HG02642 (cell line): ENCODE results near the gene CDC25B.
"Not testable (repeated sequence)": the region's sequence is repeated elsewhere in the genome, so short reads cannot be mapped to it uniquely, and the experiment has no call there.

Source experiments
- ATAC-seq: cut with Tn5 transposase; IDR thresholded peaks from one replicate; pipeline ENCODE4 v1.9.1; 2021; ENCODE audit warnings: mild to moderate bottlenecking; ENCODE audit not compliant: unreplicated experiment, poor library complexity

The CDC25B gene

GRCh38 chr20:3784216-3784853 lies 11.8 kb upstream of the CDC25B start:
- ATAC-seq = no peak

GRCh38 chr20:3784863-3785239 lies 11.3 kb upstream of the CDC25B start:
- no peak for ATAC-seq

DNA sequence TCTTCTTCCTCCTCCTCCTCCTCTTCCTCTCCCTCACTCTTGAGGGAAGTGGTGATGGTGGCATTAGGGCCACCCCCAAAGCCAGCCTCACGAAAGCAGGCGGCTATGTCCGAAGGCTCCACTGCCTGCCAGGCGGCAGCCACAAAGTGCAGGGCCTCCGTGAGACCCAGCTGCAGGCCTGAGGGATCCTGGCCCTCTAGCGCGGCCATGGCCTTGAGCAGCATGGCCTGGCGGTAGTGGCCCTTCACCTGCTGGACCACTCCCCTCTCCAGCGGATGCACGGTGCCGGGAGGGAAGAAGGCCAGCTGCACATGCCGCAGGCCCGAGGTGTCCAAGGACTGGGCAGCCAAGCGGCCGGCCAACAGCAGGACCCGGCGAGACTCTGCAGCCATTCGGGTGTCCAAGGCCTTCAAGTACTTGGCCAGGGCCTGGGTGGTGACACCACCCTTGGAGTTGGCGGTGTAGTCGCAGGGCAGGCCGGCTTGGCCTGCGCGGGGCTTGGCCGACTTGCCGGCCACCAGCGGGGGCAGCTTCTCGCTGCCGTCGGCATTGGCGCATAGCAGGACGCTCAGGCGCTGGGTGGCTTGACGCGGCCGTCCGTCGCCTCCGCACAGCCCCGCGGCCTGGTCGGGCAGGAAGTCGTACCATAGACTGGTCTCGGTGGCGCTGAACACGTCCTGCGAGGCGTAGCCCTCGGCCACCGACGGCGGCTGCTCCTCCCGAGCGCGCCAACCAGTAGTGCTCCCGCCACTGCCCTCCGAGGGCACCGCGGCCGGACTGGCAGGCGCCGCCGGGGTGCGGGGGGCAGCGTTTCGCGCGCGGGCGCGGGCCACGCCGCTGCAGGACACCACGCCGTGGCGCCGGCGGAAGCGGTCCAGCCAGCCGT lies 10.6 kb upstream of the CDC25B start:
- no peak for ATAC-seq

- peak; percentile 19 for ATAC-seq
These were observed 10.0 kb upstream of the CDC25B start for GRCh38 chr20:3786126-3786484.

DNA sequence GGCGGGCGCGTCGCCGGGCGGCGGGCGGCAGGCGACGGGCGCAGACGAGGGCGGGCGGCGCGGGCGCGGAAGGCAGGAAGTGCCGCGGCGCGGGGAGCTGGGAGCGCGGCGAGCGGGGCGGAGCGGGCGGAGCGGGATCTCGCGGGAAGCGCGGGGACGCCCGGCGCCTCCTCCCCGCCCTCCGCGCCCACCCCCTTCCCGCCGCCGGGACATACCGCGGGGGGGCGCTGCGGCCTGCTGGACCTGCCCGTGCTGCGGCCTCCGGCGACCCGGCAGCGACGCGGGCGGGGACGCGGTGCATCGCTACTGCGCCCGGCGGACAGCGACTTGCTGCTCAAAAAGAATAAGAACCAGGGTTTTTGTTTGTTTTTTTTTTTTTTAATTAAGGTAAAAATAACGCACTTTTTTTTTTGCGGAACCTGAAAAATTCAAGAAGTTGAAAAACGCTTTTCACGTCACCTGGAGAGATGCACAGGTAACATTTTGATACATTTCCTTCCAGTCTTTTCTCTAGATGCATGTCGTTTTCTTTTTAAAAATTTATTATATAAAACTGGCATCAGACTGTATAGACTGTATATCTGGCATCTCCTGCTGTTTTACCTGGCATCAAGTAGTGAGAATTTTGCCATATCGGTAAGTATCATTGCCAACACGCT lies 9.3 kb upstream of the CDC25B start, which contains the start of gene CENPB:
Gene CENPB (minus strand): TSS at position 76 of the 659 bp plus-strand sequence. CDS start 257 bp downstream, outside the sequence.
- ATAC-seq = peak; percentile 87

GRCh38 chr20:3787324-3788014 lies 8.6 kb upstream of the CDC25B start:
- ATAC-seq = no peak

DNA sequence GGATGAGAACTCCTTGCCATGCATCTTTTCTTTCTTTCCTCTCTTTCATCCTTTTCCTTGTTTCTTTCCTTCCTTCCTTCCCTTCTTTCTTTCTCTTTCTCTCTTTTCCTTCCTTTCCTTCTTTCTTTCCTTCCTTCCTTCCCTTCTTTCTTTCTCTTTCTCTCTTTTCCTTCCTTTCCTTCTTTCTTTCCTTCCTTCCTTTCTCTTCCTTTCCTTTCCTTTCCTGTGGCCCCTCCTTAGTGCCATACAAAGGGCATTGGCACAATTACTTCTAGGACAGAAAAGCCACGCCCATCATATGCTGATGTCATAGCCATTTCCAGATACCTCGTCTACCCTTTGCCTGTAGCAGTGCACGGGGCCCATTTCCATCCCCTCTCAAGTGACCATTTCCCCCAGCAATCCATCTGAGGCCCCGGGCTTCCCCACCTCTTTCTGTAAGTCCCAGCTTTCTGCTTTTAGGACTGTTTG lies 7.4 kb upstream of the CDC25B start:
- ATAC-seq = no peak

DNA sequence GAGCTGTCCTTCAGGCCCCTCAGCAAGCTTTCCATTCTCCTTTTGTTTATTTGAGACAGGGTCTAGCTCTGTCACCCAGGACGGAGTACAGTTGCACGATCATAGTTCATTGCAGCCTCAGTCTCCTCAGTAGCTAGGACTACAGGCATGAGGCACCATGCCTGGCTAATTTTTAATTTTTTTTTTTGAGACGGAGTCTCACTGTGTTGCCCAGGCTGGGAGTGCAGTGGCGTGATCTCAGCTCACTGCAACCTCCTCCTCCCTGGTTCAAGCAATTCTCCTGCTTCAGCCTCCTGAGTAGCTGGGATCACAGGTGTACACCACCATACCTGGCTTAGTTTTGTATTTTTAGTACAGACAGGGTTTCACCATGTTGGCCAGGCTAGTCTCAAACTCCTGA lies 6.9 kb upstream of the CDC25B start:
- not testable (repeated sequence) for ATAC-seq

DNA sequence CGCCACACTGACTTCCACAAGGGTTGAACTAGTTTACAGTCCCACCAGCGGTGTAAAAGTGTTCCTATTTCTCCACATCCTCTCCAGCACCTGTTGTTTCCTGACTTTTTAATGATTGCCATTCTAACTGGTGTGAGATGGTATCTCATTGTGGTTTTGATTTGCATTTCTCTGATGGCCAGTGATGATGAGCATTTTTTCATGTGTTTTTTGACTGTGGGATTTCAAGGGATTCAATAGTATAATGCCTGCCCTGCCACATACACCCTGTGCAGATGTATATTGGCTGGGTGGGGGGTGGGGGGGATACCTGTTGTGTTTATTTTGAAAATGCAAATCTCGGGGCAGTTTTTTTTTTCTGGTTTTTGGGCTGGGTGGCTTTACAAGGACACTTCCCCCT lies 1.9 kb upstream of the CDC25B start:
- ATAC-seq = not testable (repeated sequence)

DNA sequence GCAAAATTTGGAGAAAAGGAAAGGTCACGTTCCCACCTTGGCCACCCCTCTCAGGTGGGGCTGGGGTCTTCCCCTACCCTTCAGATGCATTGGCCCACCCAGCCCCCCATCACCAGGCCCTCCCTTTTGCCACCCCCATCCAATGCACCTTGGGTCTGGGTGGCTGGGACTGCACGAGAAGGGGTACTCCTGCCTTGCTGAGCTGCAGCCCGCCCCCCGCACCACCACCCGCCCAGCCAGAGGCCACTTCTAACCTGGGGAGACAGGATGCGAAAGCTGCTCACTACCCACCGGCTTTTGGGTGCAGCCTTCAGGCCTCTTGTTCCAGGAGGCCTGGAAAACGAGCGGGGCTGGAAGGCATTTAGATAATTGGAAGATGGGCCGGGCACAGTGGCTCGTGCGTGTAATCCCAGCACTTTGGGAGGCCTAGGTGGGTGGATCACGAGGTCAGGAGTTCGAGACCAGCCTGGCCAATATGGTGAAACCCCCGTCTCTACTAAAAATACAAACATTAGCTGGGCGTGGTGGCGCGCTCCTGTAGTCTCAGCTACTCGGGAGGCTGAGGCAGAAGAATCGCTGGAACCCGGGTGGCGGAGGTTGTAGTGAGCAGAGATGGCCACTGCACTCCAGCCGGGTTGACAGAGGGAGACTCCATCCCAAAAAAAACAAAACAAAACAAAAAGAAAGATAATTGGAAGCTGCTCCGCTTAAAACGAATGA lies 1.2 kb upstream of the CDC25B start:
- ATAC-seq = no peak

DNA sequence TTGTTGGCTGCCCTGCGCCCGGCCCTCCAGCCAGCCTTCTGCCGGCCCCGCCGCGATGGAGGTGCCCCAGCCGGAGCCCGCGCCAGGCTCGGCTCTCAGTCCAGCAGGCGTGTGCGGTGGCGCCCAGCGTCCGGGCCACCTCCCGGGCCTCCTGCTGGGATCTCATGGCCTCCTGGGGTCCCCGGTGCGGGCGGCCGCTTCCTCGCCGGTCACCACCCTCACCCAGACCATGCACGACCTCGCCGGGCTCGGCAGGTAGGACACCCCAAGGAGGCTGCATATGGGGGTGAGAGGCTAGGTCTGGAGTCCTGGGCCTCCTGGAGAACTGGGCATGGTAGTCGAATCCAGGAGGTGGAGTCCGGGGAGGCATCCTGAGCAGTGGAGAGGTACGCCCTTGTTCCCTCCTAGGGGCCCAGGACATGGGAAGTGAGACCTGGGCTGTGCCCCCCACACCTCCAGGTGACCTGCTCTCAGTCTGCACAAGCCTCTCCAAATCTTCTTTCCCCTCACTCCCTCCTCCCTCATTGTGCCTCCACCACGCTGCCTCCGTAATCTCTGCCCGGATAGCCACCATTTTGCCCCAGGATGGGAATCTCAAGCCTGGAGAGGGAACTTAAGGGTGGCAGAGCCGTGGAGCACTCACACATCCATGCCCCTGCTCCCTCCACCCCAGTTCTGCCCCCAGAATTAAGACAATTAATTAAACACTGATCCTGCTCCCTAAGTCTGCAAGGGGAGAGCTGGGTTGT lies 541 bp downstream of the CDC25B start:
- peak; percentile 12 for ATAC-seq

DNA sequence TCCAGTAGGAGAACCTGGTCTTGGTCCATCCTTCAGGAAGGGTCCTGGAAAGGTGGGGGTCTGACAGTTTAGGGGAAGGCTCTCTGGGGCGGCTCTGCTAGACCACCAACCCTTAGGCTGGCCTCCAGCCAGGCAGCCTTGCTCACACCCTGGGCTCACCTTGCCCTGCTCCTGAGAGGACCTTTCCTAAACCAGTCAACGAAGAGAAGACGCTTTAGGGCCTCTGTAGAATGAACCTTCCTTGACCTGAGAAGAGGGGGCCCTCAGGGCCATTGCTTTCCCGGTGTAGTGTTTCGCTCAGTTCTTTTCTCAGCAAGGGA lies 1.1 kb downstream of the CDC25B start:
- ATAC-seq = no peak

DNA sequence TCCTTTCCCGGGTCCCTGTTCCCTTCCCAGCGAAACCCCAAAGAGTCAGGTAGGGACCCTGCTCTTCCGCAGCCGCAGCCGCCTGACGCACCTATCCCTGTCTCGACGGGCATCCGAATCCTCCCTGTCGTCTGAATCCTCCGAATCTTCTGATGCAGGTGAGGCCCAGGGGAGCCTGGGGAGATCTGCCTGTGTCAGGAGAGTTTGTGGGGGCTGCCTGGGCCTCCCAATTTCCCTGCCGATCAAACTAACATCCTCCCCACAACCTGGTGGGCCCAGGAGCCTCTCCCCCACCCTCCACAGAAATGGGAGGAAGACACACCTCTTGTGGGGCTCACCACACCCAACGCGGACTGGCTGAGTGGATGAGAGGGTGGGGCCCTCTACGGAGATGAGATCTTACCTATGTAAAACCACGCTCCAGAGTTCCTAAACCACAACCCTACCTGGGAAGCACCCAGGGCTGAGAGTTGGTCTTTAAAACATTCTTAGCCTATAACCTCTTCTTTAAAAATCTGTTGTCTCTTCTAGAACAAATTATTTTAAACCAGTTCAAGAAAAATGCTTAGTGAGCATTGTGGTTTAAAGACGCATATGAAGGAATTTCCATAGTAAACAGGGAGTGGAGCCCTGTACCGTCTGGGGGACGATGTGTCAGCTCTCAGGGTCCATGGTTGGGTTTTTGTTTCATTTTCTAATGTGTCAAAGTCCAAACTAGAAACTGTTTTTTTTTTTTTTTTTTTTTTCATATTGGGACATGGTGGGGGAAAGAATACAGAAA lies 1.7 kb downstream of the CDC25B start:
- ATAC-seq = no peak

DNA sequence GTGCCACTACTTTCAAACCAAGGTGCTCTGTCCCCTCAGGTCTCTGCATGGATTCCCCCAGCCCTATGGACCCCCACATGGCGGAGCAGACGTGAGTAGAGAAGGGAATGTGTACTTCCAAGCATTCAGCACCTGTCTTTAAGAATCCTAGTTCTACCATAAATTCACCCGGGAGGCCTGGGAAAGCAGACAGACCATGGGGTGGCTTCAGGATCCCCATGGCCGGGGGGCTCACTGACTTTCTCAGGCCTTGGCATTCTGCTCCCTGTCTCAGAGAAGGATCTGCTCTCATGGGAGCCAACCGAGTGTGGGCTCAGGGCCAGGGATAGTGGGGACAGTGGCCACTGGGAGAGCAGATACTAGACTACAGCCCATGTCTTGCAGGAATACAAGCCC lies 2.3 kb downstream of the CDC25B start:
- no peak for ATAC-seq

DNA sequence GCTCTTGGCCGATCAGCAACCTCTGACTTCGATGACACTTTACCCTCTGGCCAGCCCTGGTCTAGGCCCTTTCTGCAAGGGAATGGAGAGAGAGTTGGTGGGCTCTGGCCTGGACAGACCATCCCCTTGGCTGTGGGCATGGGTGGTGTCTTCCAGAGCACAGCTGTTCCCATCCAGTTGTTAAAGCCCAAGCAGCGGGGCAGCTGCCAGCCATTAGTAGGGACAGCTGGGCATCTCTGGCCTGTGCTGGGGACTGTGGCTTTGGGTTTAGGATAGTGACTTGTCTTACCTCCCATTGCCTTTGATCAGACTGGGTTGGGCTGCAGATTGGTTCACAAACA lies 2.8 kb downstream of the CDC25B start:
- ATAC-seq = no peak

DNA sequence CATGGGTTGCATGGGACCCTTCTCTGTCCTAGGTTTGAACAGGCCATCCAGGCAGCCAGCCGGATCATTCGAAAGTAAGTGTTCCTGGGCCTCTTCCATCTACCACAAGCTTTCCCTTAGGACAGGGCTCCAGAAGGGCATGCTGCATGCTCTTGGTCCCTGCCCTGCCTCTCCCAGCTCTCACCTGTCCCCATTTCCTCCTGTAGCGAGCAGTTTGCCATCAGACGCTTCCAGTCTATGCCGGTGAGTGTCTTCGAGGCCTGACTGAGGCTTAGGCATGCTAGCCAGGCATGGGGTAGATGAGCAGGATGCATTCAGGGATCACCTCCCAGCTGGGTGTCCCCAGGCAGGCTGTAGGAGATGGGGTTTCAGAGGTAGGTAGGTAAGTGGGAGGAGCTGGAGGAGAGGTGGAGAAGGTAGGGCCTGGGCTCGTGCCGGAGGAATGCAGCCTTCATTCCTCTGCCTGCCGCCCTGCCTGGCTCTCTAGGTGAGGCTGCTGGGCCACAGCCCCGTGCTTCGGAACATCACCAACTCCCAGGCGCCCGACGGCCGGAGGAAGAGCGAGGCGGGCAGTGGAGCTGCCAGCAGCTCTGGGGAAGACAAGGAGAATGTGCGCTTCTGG lies 4.3 kb downstream of the CDC25B start:
- ATAC-seq = no peak

DNA sequence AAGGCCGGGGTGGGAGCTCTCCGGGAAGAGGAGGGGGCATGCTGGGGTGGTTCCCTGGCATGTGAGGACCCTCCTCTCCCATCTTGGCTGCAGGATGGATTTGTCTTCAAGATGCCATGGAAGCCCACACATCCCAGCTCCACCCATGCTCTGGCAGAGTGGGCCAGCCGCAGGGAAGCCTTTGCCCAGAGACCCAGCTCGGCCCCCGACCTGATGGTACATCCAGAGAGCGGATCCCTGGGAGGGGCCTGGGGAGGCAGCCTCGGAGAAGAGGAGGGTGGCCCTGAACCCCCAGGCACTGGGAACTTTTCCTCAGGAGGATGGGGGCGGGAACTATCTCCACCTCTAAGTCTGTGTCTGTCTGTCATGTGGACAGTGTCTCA lies 4.8 kb downstream of the CDC25B start:
- ATAC-seq = no peak

DNA sequence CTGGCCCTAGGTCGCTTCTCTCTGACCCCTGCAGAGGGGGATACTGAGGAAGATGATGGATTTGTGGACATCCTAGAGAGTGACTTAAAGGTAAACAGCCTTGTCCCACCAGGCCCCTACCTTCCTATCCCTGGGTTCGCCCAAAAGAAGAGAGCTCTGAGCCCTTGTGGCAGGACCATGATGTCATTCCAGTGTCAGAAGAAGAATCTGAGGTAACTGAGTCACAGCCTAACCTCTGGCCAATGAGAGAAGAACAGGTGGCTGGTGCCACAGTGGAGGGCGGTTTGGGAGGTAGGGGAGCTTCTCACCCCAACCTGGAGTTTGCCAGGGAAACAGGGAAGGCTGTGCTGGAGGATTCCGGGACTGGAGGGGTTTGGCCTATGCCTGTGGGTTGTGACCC lies 5.2 kb downstream of the CDC25B start:
- no peak for ATAC-seq
